GM23248 (cell line): ENCODE results near the gene MRPL4. TPM values are rescaled to one million over a fixed set of nuclear protein-coding genes. Genes with fewer than 3 reads are reported as not detected.

Experiments used
- DNase-seq: peaks from one replicate; pipeline ENCODE4 v3.0.0-alpha.2; 2015
- H2AFZ ChIP-seq: fragments of 200-600 bp; sonication (generic); 2 replicates; pipeline ENCODE4 v1.6.1; 2016; ENCODE audit warnings: antibody characterized with exemption
- H3F3A ChIP-seq: fragments of 200-600 bp; sonication (generic); 2 replicates; pipeline ENCODE4 v1.6.1; 2016; ENCODE audit warnings: mild to moderate bottlenecking, antibody characterized with exemption, mixed run types; ENCODE audit not compliant: insufficient read depth
- H3K27ac ChIP-seq: fragments of 200-600 bp; sonication (generic); 2 replicates; pipeline ENCODE4 v1.5.1; 2016; ENCODE audit warnings: mild to moderate bottlenecking
- H3K27me3 ChIP-seq: fragments of 200-600 bp; sonication (generic); replicated peaks from 2 replicates; pipeline ENCODE4 v1.6.1; 2016; ENCODE audit warnings: mild to moderate bottlenecking; ENCODE audit not compliant: insufficient read depth
- H3K36me3 ChIP-seq: fragments of 200-600 bp; sonication (generic); 2 replicates; pipeline ENCODE4 v1.6.1; 2016; ENCODE audit warnings: low read depth, mild to moderate bottlenecking
- H3K4me1 ChIP-seq: fragments of 200-600 bp; sonication (generic); 2 replicates; pipeline ENCODE4 v1.6.1; 2016; ENCODE audit warnings: mild to moderate bottlenecking; ENCODE audit not compliant: insufficient read depth
- H3K4me2 ChIP-seq: fragments of 200-600 bp; sonication (generic); one replicate; pipeline ENCODE4 v1.6.1; 2016; ENCODE audit warnings: mild to moderate bottlenecking; ENCODE audit not compliant: unreplicated experiment
- H3K4me3 ChIP-seq: fragments of 200-600 bp; sonication (generic); 2 replicates; pipeline ENCODE4 v1.5.1; 2016; ENCODE audit warnings: mild to moderate bottlenecking
- H3K79me2 ChIP-seq: fragments of 200-600 bp; sonication (generic); 2 replicates; pipeline ENCODE4 v1.6.1; 2016; ENCODE audit warnings: mild to moderate bottlenecking; ENCODE audit not compliant: insufficient read depth
- H3K9ac ChIP-seq: fragments of 200-600 bp; sonication (generic); 2 replicates; pipeline ENCODE4 v1.6.1; 2016; ENCODE audit warnings: mild to moderate bottlenecking
- H3K9me2 ChIP-seq: fragments of 200-600 bp; sonication (generic); 2 replicates; pipeline ENCODE4 v1.6.1; 2016; ENCODE audit warnings: mixed run types, mild to moderate bottlenecking, moderate library complexity; ENCODE audit not compliant: insufficient read depth
- H3K9me3 ChIP-seq: fragments of 200-600 bp; sonication (generic); one replicate; pipeline ENCODE4 v1.6.1; 2017; ENCODE audit warnings: low read depth
- H4K20me1 ChIP-seq: fragments of 200-600 bp; sonication (generic); 2 replicates; pipeline ENCODE4 v1.6.0; 2016; ENCODE audit not compliant: insufficient read depth
- EZH2 ChIP-seq: fragments of 200-600 bp; sonication (generic); IDR thresholded peaks from 2 replicates; pipeline ENCODE4 v1.6.1; 2018; ENCODE audit warnings: antibody characterized with exemption, mild to moderate bottlenecking; ENCODE audit not compliant: insufficient read depth, poor library complexity, severe bottlenecking
- EZH2phosphoT487 ChIP-seq: fragments of 200-600 bp; sonication (generic); IDR thresholded peaks from 2 replicates; pipeline ENCODE4 v1.6.1; 2018; ENCODE audit warnings: antibody characterized with exemption, moderate library complexity, mild to moderate bottlenecking, low read depth; ENCODE audit not compliant: insufficient read depth
- WGBS, 2 experiments: methylation state at CpG; one replicate each; pipeline ENCODE4 v1.1.6; 2015 to 2017; ENCODE audit warnings: low lambda C conversion rate in 2 of 2, low coverage in 1 of 2; ENCODE audit errors: missing lambda C conversion rate in 2 of 2; 5-methylcytosine and 5-hydroxymethylcytosine counted together
- in situ Hi-C: fragments of 300-500 bp; cut with MboI; formaldehyde crosslinking; loops from 2 replicates; pipeline ENCODE4 v1.15.0; 2020
- polyA plus RNA-seq: library from polyadenylated mRNA; unstranded; fragments of >200 nt; fragmentation: Nextera tagmentation; extraction: Ambion mirVana; gene quantifications from 2 replicates; pipeline ENCODE4 v1.2.1, GENCODE V29; 2016
- total RNA-seq: library from RNA; depleted of rRNA; stranded (reverse); fragments of >200 nt; shearing (Covaris generic); gene quantifications from 2 replicates; pipeline ENCODE4 v1.2.3, GENCODE V29; 2014

MRPL4 gene
- total and polyA plus RNA-seq, 2 experiments from 2014 or later: 73.9 to 101 TPM

DNA sequence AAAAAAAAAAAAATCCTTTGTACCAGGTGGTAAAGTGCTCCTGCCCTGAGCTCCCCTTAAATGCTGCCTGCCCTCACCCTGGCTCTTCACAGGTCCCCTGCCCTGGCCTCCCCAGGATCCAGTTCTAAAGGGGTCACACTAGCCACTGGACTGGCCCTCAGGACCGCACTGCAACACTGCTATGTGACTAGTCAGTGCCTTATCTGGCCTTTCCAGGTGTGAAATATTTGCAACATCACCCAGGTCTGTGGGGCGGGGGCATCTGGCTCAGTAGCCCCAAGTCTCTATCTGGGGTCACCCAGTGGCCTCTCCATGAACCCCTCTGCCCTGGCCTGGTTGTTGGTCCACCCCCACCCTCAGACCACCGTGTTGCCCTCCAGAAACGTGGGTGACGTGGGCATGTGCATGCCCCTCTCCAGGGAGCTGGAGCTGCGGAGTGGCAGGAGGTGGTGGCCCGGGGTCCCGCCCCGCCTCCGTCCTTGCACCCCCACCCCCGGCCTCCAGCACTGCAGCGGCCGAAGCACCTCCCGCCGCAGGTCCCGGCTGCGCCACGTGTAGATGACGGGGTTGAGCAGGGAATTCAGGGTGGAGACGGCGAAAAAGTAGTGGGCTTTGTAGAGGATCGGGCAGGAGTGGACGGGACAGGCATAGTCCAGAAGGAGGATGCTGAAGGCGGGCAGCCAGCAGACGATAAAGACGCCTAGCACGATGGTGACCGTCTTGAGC is 28.4 kb upstream of the MRPL4 start:
- Histone ChIP-seq H3K4me1 (peaks cover 10% of the 10 kb centered on the region), H3K27me3 (no peaks in the 10 kb centered on the region)
- in situ Hi-C loops: no loop called here

DNA sequence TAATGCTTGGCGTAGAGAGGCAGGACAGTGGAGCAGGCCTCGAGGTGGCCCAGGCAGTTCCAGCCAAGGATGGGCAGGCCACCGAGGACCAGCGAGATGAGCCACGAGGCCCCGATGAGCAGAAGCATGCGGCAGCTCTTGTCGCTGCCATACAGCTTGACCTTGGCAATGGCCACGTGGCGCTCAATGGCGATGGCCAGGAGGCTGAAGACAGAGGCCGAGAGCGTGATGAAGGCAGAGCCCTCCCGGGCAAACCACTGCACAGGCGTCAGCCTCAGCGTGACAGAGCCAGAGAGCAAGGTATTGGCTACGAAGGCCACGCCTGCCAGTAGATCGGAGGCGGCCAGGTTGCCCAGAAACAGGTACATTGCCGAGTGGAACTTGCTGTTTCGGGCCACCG is 27.7 kb upstream of the MRPL4 start:
- no peaks in the 10 kb centered on the region for H4K20me1 ChIP-seq
- H3K79me2 ChIP-seq: peaks cover 77% of the 10 kb centered on the region
- TF ChIP-seq EZH2phosphoT487 (no peak), EZH2 (no peak)
- peaks cover 32% of the 10 kb centered on the region for H3F3A ChIP-seq
- peaks cover 10% of the 10 kb centered on the region for H3K4me1 ChIP-seq
- no peaks in the 10 kb centered on the region for H3K36me3 ChIP-seq
- H3K4me2 ChIP-seq: no peak overlapping the region
- no peak for DNase-seq
- in situ Hi-C loops: no loop called here
- no peaks in the 10 kb centered on the region for H3K9me2 ChIP-seq
- WGBS, 2 experiments: 95 to 97% methylated on average over 22 to 23 of the region's 23 CpGs
- H3K27ac ChIP-seq: no peak overlapping the region
- no peak overlapping the region for H3K9ac ChIP-seq
- no peak overlapping the region for H3K4me3 ChIP-seq
- H2AFZ ChIP-seq: no peak overlapping the region
- no peaks in the 10 kb centered on the region for H3K27me3 ChIP-seq
- H3K9me3 ChIP-seq: no peaks in the 10 kb centered on the region

More for the DNA sequence above, 28.4 kb upstream of the MRPL4 start:
- H3K36me3 ChIP-seq: no peaks in the 10 kb centered on the region
- no peak overlapping the region for H3K4me2 ChIP-seq
- H3F3A ChIP-seq: peaks cover 28% of the 10 kb centered on the region
- 94 to 96% methylated on average over 22 to 28 of the region's 28 CpGs for WGBS, 2 experiments
- no peak for DNase-seq
- no peaks in the 10 kb centered on the region for H4K20me1 ChIP-seq
- H2AFZ ChIP-seq: no peak overlapping the region
- TF ChIP-seq EZH2 (no peak), EZH2phosphoT487 (no peak)
- no peak overlapping the region for H3K4me3 ChIP-seq
- H3K9ac ChIP-seq: no peak overlapping the region
- H3K79me2 ChIP-seq: peaks cover 70% of the 10 kb centered on the region
- H3K27ac ChIP-seq: no peak overlapping the region
- H3K9me3 ChIP-seq: no peaks in the 10 kb centered on the region
- H3K9me2 ChIP-seq: no peaks in the 10 kb centered on the region

DNA sequence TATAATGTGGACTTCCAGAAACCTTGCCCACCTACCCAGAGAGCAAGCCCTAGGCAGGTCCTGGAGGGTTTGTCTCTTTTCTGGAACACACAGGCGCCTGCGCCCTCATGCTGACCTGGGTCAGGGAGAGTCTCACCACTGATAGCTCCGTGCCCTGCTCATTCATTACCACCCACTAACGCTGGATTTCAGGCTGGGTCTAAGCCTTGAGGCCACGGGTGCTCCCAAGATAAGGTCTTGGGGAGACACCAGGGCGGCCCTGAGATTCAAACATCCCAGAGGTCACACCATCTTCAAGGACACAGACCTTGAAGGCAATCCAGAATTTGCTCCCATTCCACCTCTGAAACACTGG is 26.0 kb upstream of the MRPL4 start:
- Histone ChIP-seq H3K4me3 (peak overlapping the region; percentile 25), H3K36me3 (no peaks in the 10 kb centered on the region), H3K27me3 (no peaks in the 10 kb centered on the region), H3K9me3 (no peaks in the 10 kb centered on the region), H4K20me1 (no peaks in the 10 kb centered on the region), H3K9ac (peak overlapping the region; percentile 49), H3F3A (peaks cover 38% of the 10 kb centered on the region), H3K27ac (peak overlapping the region; percentile 78), H2AFZ (peak overlapping the region; percentile 40; the same call in 1 of the 2 replicates), H3K4me2 (peak overlapping the region; percentile 50), H3K4me1 (peaks cover 10% of the 10 kb centered on the region), H3K79me2 (peaks cover 86% of the 10 kb centered on the region), H3K9me2 (no peaks in the 10 kb centered on the region)
- TF ChIP-seq EZH2phosphoT487 (no peak), EZH2 (no peak)
- DNase-seq: no peak
- in situ Hi-C loops: loop anchor here (25.0 kb wide), 1 partner anchor 289 kb away; the partner anchor contains the start of gene OLFM2
- WGBS, 2 experiments: 36 to 38% methylated on average over 6 of the region's 6 CpGs

DNA sequence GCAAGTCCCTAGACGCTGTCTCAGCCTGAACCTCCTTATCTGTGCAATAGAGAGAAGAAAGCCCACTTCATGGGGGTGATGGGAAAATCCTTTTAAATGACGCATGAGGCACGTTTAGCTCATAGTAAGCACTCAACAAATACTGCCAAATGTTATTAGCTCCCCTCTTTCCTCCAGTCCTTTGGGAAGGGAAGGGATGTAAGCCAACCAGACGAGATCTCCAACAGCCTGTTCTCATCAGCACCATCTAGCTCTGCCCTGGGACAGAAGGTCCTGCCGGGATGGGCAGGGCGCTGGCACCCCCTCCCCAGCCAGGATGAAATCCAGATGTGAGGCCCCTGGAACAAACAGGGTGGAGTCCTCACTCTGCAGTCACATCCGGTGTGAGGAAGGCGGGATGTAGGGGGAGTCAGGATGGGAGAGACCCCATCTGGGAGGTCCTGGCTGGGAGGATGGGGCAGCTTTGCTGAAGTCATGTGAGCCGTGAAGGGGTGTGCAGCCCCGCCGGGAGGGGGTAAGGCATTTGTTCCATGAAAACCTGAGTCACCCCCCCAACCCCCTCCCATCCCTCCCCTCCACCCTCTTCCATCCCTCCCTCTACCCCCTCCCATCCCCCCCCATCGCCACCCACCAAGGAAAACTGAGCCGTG is 25.5 kb upstream of the MRPL4 start:
- Histone ChIP-seq H3K27me3 (no peaks in the 10 kb centered on the region), H3F3A (peaks cover 38% of the 10 kb centered on the region), H3K9ac (peak overlapping the region; percentile 49), H3K36me3 (no peaks in the 10 kb centered on the region), H3K9me2 (no peaks in the 10 kb centered on the region), H3K27ac (peak overlapping the region; percentile 78), H2AFZ (peak overlapping the region; percentile 40), H3K4me2 (peak overlapping the region; percentile 50), H4K20me1 (no peaks in the 10 kb centered on the region), H3K4me3 (peak overlapping the region; percentile 25), H3K4me1 (peaks cover 10% of the 10 kb centered on the region), H3K9me3 (no peaks in the 10 kb centered on the region), H3K79me2 (peaks cover 81% of the 10 kb centered on the region)
- WGBS, 2 experiments: 1% methylated on average over 11 to 13 of the region's 13 CpGs
- DNase-seq: peak; percentile 89
- TF ChIP-seq EZH2 (no peak), EZH2phosphoT487 (no peak)
- in situ Hi-C loops: loop anchor here (25.0 kb wide), 1 partner anchor 289 kb away; the partner anchor contains the start of gene OLFM2
